Activated T-helper 17 cell treated with anti-CD3 and anti-CD28 coated beads, Interleukin-2, amount 50 U/mL, for 72 hours (primary cell): ENCODE results near the gene PGAP6. TPM values are rescaled to one million over a fixed set of nuclear protein-coding genes. Genes with fewer than 3 reads are reported as not detected.
"Not testable (repeated sequence)": the region's sequence is repeated elsewhere in the genome, so short reads cannot be mapped to it uniquely, and the experiment has no call there.

Source experiments
- ATAC-seq: fragments of 150-1000 bp; cut with Tn5 transposase; replicated peaks from 2 replicates; pipeline ENCODE4 v1.10.0; 2021; ENCODE audit warnings: mild to moderate bottlenecking, moderate library complexity
- H3K27ac Mint-ChIP-seq: one replicate; pipeline ENCODE4 v1.8.0; 2022; ENCODE audit warnings: mixed read lengths
- H3K27me3 Mint-ChIP-seq: one replicate; pipeline ENCODE4 v1.8.0; 2022; ENCODE audit warnings: mixed read lengths
- H3K36me3 Mint-ChIP-seq: one replicate; pipeline ENCODE4 v1.8.0; 2022; ENCODE audit warnings: low read depth, mild to moderate bottlenecking, mixed read lengths
- H3K4me1 Mint-ChIP-seq: one replicate; pipeline ENCODE4 v1.8.0; 2022; ENCODE audit warnings: mixed read lengths
- H3K4me3 Mint-ChIP-seq: one replicate; pipeline ENCODE4 v1.8.0; 2022; ENCODE audit warnings: mild to moderate bottlenecking, mixed read lengths
- H3K9me3 Mint-ChIP-seq: one replicate; pipeline ENCODE4 v1.8.0; 2022; ENCODE audit warnings: mixed read lengths
- total RNA-seq, 2 donors: library from RNA; stranded (reverse); gene quantifications; one replicate each; pipeline ENCODE4 v1.2.3, GENCODE V29; 2022

The PGAP6 gene
- total RNA-seq: 10 to 100 TPM; 25.6 to 26.1 TPM

GRCh38 chr16:381789-382717 is at the start of gene PGAP6:
Gene PGAP6, minus strand, starts transcription at chr16:381978. Its CDS starts 157 bp downstream, at chr16:381821.
- Mint-ChIP-seq H3K4me3 (peak within 1 kb of the TSS; percentile 70), H3K9me3 (no peaks in the 10 kb centered on the region), H3K27me3 (no peaks in the 10 kb centered on the region), H3K27ac (peak within 1 kb of the TSS; percentile 78), H3K36me3 (no peaks in the 10 kb centered on the region), H3K4me1 (peaks cover 6% of the 10 kb centered on the region)
- ATAC-seq: peak; percentile 68

GRCh38 chr16:430904-431303 is 49.1 kb upstream of the PGAP6 start:
- no peaks in the 10 kb centered on the region for H3K27me3 Mint-ChIP-seq
- ATAC-seq: no peak
- peaks cover 19% of the 10 kb centered on the region for H3K4me1 Mint-ChIP-seq
- no peak overlapping the region for H3K4me3 Mint-ChIP-seq
- no peak overlapping the region for H3K27ac Mint-ChIP-seq
- H3K36me3 Mint-ChIP-seq: peaks cover 20% of the 10 kb centered on the region
- no peaks in the 10 kb centered on the region for H3K9me3 Mint-ChIP-seq

GRCh38 chr16:427250-427649 is 45.5 kb upstream of the PGAP6 start:
- Mint-ChIP-seq H3K4me1 (peaks cover 22% of the 10 kb centered on the region), H3K9me3 (no peaks in the 10 kb centered on the region), H3K36me3 (peaks cover 14% of the 10 kb centered on the region), H3K27ac (peak overlapping the region; percentile 67), H3K4me3 (peak overlapping the region; percentile 78), H3K27me3 (no peaks in the 10 kb centered on the region)
- ATAC-seq: no peak

GRCh38 chr16:426906-427249 is 45.1 kb upstream of the PGAP6 start:
- ATAC-seq: no peak
- Mint-ChIP-seq H3K4me1 (peaks cover 22% of the 10 kb centered on the region), H3K36me3 (peaks cover 14% of the 10 kb centered on the region), H3K27me3 (no peaks in the 10 kb centered on the region), H3K9me3 (no peaks in the 10 kb centered on the region), H3K27ac (peak overlapping the region; percentile 67), H3K4me3 (peak overlapping the region; percentile 78)

- H3K4me1 Mint-ChIP-seq: peaks cover 22% of the 10 kb centered on the region
- no peaks in the 10 kb centered on the region for H3K27me3 Mint-ChIP-seq
- H3K9me3 Mint-ChIP-seq: no peaks in the 10 kb centered on the region
- H3K27ac Mint-ChIP-seq: peak overlapping the region; percentile 67
- peak; percentile 0 for ATAC-seq
- peak overlapping the region; percentile 78 for H3K4me3 Mint-ChIP-seq
- peaks cover 14% of the 10 kb centered on the region for H3K36me3 Mint-ChIP-seq
Observed at GRCh38 chr16:426115-426905, 44.5 kb upstream of the PGAP6 start.

- H3K4me1 Mint-ChIP-seq: peaks cover 17% of the 10 kb centered on the region
- no peak overlapping the region for H3K27ac Mint-ChIP-seq
- peak; percentile 70 for ATAC-seq
- H3K36me3 Mint-ChIP-seq: peaks cover 14% of the 10 kb centered on the region
- no peaks in the 10 kb centered on the region for H3K27me3 Mint-ChIP-seq
- peak overlapping the region; percentile 73 for H3K4me3 Mint-ChIP-seq
- H3K9me3 Mint-ChIP-seq: no peaks in the 10 kb centered on the region
Observed at GRCh38 chr16:425740-426114, 43.9 kb upstream of the PGAP6 start.

GRCh38 chr16:425082-425718 is 43.4 kb upstream of the PGAP6 start, which contains the start of gene RAB11FIP3:
Gene RAB11FIP3, plus strand, starts transcription at chr16:425649. Its CDS starts 358 bp downstream, at chr16:426007.
- Mint-ChIP-seq H3K27ac (peak within 1 kb of the TSS; percentile 67), H3K27me3 (no peaks in the 10 kb centered on the region), H3K36me3 (peaks cover 14% of the 10 kb centered on the region), H3K4me1 (peaks cover 16% of the 10 kb centered on the region), H3K9me3 (no peaks in the 10 kb centered on the region), H3K4me3 (peak within 1 kb of the TSS; percentile 78)
- peak; percentile 97 for ATAC-seq

- ATAC-seq: no peak
- Mint-ChIP-seq H3K4me1 (peaks cover 16% of the 10 kb centered on the region), H3K27me3 (no peaks in the 10 kb centered on the region), H3K27ac (no peak overlapping the region), H3K36me3 (peaks cover 13% of the 10 kb centered on the region), H3K9me3 (no peaks in the 10 kb centered on the region), H3K4me3 (peak overlapping the region; percentile 73)
Observed at GRCh38 chr16:424623-425081, 42.9 kb upstream of the PGAP6 start.

GRCh38 chr16:424033-424622 is 42.4 kb upstream of the PGAP6 start:
- H3K4me3 Mint-ChIP-seq: peak overlapping the region; percentile 73
- no peaks in the 10 kb centered on the region for H3K9me3 Mint-ChIP-seq
- H3K27me3 Mint-ChIP-seq: no peaks in the 10 kb centered on the region
- no peak overlapping the region for H3K27ac Mint-ChIP-seq
- H3K4me1 Mint-ChIP-seq: peaks cover 16% of the 10 kb centered on the region
- ATAC-seq: no peak
- peaks cover 8% of the 10 kb centered on the region for H3K36me3 Mint-ChIP-seq

GRCh38 chr16:422179-422578 is 40.4 kb upstream of the PGAP6 start:
- H3K36me3 Mint-ChIP-seq, H3K27me3 Mint-ChIP-seq, H3K27ac Mint-ChIP-seq, H3K4me3 Mint-ChIP-seq, H3K9me3 Mint-ChIP-seq, ATAC-seq, H3K4me1 Mint-ChIP-seq: not testable (repeated sequence)

- not testable (repeated sequence) for H3K4me1 Mint-ChIP-seq, H3K36me3 Mint-ChIP-seq, H3K9me3 Mint-ChIP-seq, ATAC-seq, H3K27me3 Mint-ChIP-seq, H3K27ac Mint-ChIP-seq, H3K4me3 Mint-ChIP-seq
Observed at GRCh38 chr16:415170-415498, 33.4 kb upstream of the PGAP6 start.

- Mint-ChIP-seq H3K27ac (no peak overlapping the region), H3K27me3 (no peaks in the 10 kb centered on the region), H3K9me3 (no peaks in the 10 kb centered on the region), H3K4me1 (no peaks in the 10 kb centered on the region), H3K36me3 (no peaks in the 10 kb centered on the region), H3K4me3 (no peak overlapping the region)
- ATAC-seq: no peak
Observed at GRCh38 chr16:414395-415169, 32.8 kb upstream of the PGAP6 start.

- ATAC-seq: no peak
- no peaks in the 10 kb centered on the region for H3K4me1 Mint-ChIP-seq
- no peaks in the 10 kb centered on the region for H3K27me3 Mint-ChIP-seq
- no peaks in the 10 kb centered on the region for H3K36me3 Mint-ChIP-seq
- no peak overlapping the region for H3K4me3 Mint-ChIP-seq
- H3K9me3 Mint-ChIP-seq: no peaks in the 10 kb centered on the region
- no peak overlapping the region for H3K27ac Mint-ChIP-seq
Observed at GRCh38 chr16:411576-412265, 29.9 kb upstream of the PGAP6 start.
